ENCODE data around the gene MCM6. TPM values are rescaled to one million over a fixed set of nuclear protein-coding genes. Genes with fewer than 3 reads are reported as not detected.

Gene MCM6
- total RNA-seq, 1 experiment from 2014 or later, result 113 TPM

- Histone ChIP-seq H3K9me3 (ENCODE audit: control insufficient read depth, low read depth, low read length) (no peaks in the 10 kb centered on the region), H3K4ac (ENCODE audit: low read depth, low read length) (no peak overlapping the region), H4K91ac (ENCODE audit: insufficient read length, low read depth, low read length) (no peak overlapping the region), H3K79me2 (ENCODE audit: insufficient read depth, low read length) (no peaks in the 10 kb centered on the region), H2BK20ac (ENCODE audit: low read depth, low read length, poor library complexity, severe bottlenecking) (no peak overlapping the region), H3K23me2 (ENCODE audit: insufficient read length, low read depth, low read length, poor library complexity, severe bottlenecking) (no peaks in the 10 kb centered on the region), H3K14ac (ENCODE audit: insufficient read depth, low read length) (no peak overlapping the region), H3K27ac (ENCODE audit: insufficient read length, low read depth, low read length) (no peak overlapping the region), H2AFZ (ENCODE audit: low read length) (no peak overlapping the region), H2BK12ac (ENCODE audit: insufficient read length, low read depth, low read length) (no peak overlapping the region), H4K20me1 (ENCODE audit: control insufficient read depth, insufficient read depth, insufficient read length) (no peaks in the 10 kb centered on the region), H3K18ac (ENCODE audit: insufficient read length, low read depth, low read length) (no peak overlapping the region), H2BK15ac (ENCODE audit: low read depth, low read length) (no peak overlapping the region), H3K79me1 (ENCODE audit: insufficient read depth, low read depth, low read length, poor library complexity, severe bottlenecking) (peaks cover 2% of the 10 kb centered on the region), H3K9ac (ENCODE audit: extremely low read depth, insufficient read length, low read length) (no peak overlapping the region), H3K4me2 (ENCODE audit: insufficient read depth, insufficient read length, low read length) (no peak overlapping the region), H4K8ac (replicated peaks; ENCODE audit: insufficient read length, low read depth, low read length) (no peak overlapping the region), H3K27me3 (ENCODE audit: insufficient read depth, low read length) (no peaks in the 10 kb centered on the region), H3K4me1 (ENCODE audit: insufficient read depth, low read length) (no peaks in the 10 kb centered on the region), H3T11ph (ENCODE audit: low read length) (no peak overlapping the region), H2AK5ac (ENCODE audit: insufficient read length, low read length) (no peak overlapping the region), H2BK5ac (ENCODE audit: insufficient read length, low read length) (no peak overlapping the region), H2BK120ac (ENCODE audit: low read depth, low read length, poor library complexity, severe bottlenecking) (no peak overlapping the region), H3K23ac (ENCODE audit: insufficient read length, low read depth, low read length) (no peak overlapping the region), H4K5ac (ENCODE audit: insufficient read length, low read depth, low read length) (no peak overlapping the region), H3K56ac (ENCODE audit: insufficient read length, low read depth, low read length) (no peak overlapping the region)
- H3K36me3 Mint-ChIP-seq (ENCODE audit: insufficient read depth in 1 of 3, low read depth in 3 of 3), result peaks cover 52 to 90% (median 85%) of the 10 kb centered on the region in 3 experiments; a peak in 6 of 7 replicates
- H3K4me3 Mint-ChIP-seq, result no peak overlapping the region
- H3K27ac Mint-ChIP-seq, result no peak overlapping the region; a peak in 1 of 7 replicates
- H3K9me3 Mint-ChIP-seq, result no peaks in the 10 kb centered on the region
- TF ChIP-seq CTCF (conservative IDR thresholded peaks at IDR 0.05), result no peak
- no peaks in the 10 kb centered on the region for H3K27me3 Mint-ChIP-seq (ENCODE audit: low read depth)
- WGBS (ENCODE audit: extremely low coverage, insufficient read length, low lambda C conversion rate), result no CpG with 5 or more reads among the region's 6 CpGs
- no peaks in the 10 kb centered on the region for H3K4me1 Mint-ChIP-seq
- no peak for DNase-seq
Observed at GRCh38 chr2:135863233-135863632, 13.0 kb downstream of the MCM6 start.

All from H9 (cell line).